A673 (cell line): ENCODE measurements around the gene CLTB. TPM values are rescaled to one million over a fixed set of nuclear protein-coding genes. Genes with fewer than 3 reads are reported as not detected.

Experiments used
- BruUV-seq: library from RNA; stranded (reverse); fragments of 400-500 nt; replicated peaks from 2 replicates; lab custom pipeline; 2021; lab: Mats Ljungman, UMichigan
- CTCF ChIA-PET: fragments of 300-600 bp; sonication (Branson Sonifier 250); formaldehyde crosslinking; loops from one replicate; lab custom pipeline; 2022; ENCODE audit warnings: antibody characterized with exemption; lab: Charles Lee
- POLR2A ChIA-PET: fragments of 300-600 bp; sonication (Branson Sonifier 250); formaldehyde crosslinking; loops from one replicate; lab custom pipeline; 2022; ENCODE audit warnings: antibody characterized with exemption; ENCODE audit not compliant: low non-redundant PET; lab: Charles Lee
- DNase-seq: peaks from one replicate; pipeline ENCODE4 v3.0.0-alpha.2; 2015; ENCODE audit warnings: low spot score
- H3K27ac ChIP-seq: fragments of 200-600 bp; sonication (generic); 2 replicates; pipeline ENCODE4 v1.5.1; 2016; ENCODE audit warnings: mixed run types, low read depth, mild to moderate bottlenecking, mixed read lengths, antibody characterized with exemption, low read length; ENCODE audit not compliant: poor library complexity, severe bottlenecking
- H3K27me3 ChIP-seq: fragments of 200-600 bp; sonication (generic); replicated peaks from 2 replicates; pipeline ENCODE4 v1.6.1; 2017; ENCODE audit warnings: mixed run types, low read depth, mild to moderate bottlenecking, mixed read lengths, antibody characterized with exemption, low read length; ENCODE audit not compliant: insufficient read depth, poor library complexity
- H3K36me3 ChIP-seq: fragments of 200-600 bp; sonication (generic); 2 replicates; pipeline ENCODE4 v1.6.1; 2016; ENCODE audit warnings: mixed run types, mild to moderate bottlenecking, mixed read lengths, antibody characterized with exemption, low read length; ENCODE audit not compliant: insufficient read depth, poor library complexity, severe bottlenecking
- H3K4me1 ChIP-seq: fragments of 200-600 bp; sonication (generic); 2 replicates; pipeline ENCODE4 v1.6.1; 2017; ENCODE audit warnings: mixed run types, mild to moderate bottlenecking, mixed read lengths, antibody characterized with exemption, low read length; ENCODE audit not compliant: insufficient read depth, poor library complexity, severe bottlenecking
- H3K4me3 ChIP-seq: fragments of 200-600 bp; sonication (generic); 2 replicates; pipeline ENCODE4 v1.5.1; 2016; ENCODE audit warnings: low read depth, mixed run types, mild to moderate bottlenecking, mixed read lengths, low read length; ENCODE audit not compliant: poor library complexity, severe bottlenecking
- H3K9me3 ChIP-seq: fragments of 200-600 bp; sonication (generic); 2 replicates; pipeline ENCODE4 v1.6.1; 2016; ENCODE audit warnings: mixed run types, low read depth, mild to moderate bottlenecking, mixed read lengths, antibody characterized with exemption, low read length; ENCODE audit not compliant: poor library complexity, severe bottlenecking
- EZH2 ChIP-seq: fragments of 200-600 bp; sonication (generic); IDR thresholded peaks from 2 replicates; pipeline ENCODE4 v1.6.1; 2017; ENCODE audit warnings: borderline replicate concordance, low read depth, mild to moderate bottlenecking, mixed read lengths, antibody characterized with exemption, low read length; ENCODE audit not compliant: poor library complexity, severe bottlenecking
- intact Hi-C: fragments of 100-400 bp; cut with micrococcal nuclease; formaldehyde crosslinking; loops from one replicate; pipeline ENCODE4 v1.10.0; 2022; ENCODE audit not compliant: unreplicated experiment
- total RNA-seq: library from RNA; stranded (reverse); gene quantifications from 2 replicates; pipeline ENCODE4 v1.2.3, GENCODE V29; 2021
- TF ChIP-seq, protein P1 (sequence below): fragments of 300-800, 200-600 bp; sonication (generic); conservative IDR thresholded peaks from 2 replicates; pipeline ENCODE4 v1.5.1; 2017; ENCODE audit warnings: low read depth, mild to moderate bottlenecking, antibody characterized with exemption, low read length, moderate library complexity, mixed read lengths

The CLTB gene
- total RNA-seq, 1 experiment from 2014 or later = 61.8 TPM

DNA sequence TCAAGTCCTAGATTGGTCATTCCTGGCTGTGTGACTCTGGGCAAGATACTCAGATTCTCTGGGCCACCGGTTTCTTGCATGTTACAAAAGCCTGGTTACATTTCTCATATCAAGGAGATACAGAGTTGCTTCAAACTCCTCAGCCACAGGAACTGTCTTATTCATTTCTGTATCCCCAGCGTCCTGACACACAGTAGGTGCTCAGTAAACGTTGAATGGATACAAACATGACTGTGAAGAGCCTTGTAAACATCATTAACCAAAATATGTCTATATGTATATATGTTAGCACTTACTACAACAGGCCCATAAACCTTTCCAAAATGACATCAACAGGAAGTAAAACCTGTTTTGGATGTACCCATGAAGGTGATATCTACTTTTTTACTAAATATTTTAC, 1.6 kb downstream of the CLTB start:
- no peak for TF ChIP-seq EZH2
- TF ChIP-seq, protein P1, sequence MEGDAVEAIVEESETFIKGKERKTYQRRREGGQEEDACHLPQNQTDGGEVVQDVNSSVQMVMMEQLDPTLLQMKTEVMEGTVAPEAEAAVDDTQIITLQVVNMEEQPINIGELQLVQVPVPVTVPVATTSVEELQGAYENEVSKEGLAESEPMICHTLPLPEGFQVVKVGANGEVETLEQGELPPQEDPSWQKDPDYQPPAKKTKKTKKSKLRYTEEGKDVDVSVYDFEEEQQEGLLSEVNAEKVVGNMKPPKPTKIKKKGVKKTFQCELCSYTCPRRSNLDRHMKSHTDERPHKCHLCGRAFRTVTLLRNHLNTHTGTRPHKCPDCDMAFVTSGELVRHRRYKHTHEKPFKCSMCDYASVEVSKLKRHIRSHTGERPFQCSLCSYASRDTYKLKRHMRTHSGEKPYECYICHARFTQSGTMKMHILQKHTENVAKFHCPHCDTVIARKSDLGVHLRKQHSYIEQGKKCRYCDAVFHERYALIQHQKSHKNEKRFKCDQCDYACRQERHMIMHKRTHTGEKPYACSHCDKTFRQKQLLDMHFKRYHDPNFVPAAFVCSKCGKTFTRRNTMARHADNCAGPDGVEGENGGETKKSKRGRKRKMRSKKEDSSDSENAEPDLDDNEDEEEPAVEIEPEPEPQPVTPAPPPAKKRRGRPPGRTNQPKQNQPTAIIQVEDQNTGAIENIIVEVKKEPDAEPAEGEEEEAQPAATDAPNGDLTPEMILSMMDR = no peak
- Histone ChIP-seq H3K36me3 (no peaks in the 10 kb centered on the region), H3K27ac (no peak overlapping the region), H3K4me1 (peaks cover 6% of the 10 kb centered on the region), H3K9me3 (no peaks in the 10 kb centered on the region), H3K27me3 (no peaks in the 10 kb centered on the region), H3K4me3 (no peak overlapping the region)
- intact Hi-C loops = loop anchor here (5.0 kb wide), 2 partner anchors 158 to 203 kb away; no protein-coding TSS in a partner anchor
- BruUV-seq = TSS peak; percentile 60
- ChIA-PET CTCF (no interaction called here), POLR2A (no interaction called here)
- DNase-seq = no peak

DNA sequence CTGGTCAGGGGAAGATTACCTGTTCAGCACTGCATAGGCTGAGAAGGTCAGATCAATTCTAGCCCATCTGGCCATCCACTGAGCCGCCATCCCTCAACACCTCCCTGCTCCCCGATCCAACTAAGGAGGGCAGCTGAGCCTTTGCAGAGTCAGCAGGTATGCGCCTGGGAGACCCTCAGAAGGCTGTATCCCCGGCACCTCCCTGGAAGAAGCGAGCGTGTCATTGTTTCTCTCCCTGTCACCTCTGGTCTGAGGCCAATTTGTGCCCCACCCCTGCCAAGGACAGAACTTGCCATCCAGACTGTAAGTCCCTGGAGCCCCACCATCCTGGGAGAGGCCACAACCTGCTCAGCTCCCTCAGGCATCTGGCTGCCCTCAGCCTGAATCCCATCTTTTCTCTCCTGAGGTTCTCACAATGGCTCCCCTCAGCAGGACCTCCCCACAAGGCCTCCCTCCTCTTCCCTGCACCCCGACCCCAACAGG, 2.6 kb downstream of the CLTB start:
- Histone ChIP-seq H3K27ac (no peak overlapping the region), H3K36me3 (no peaks in the 10 kb centered on the region), H3K9me3 (no peaks in the 10 kb centered on the region), H3K4me3 (no peak overlapping the region), H3K4me1 (peaks cover 6% of the 10 kb centered on the region), H3K27me3 (no peaks in the 10 kb centered on the region)
- intact Hi-C loops = no loop called here
- DNase-seq = no peak
- BruUV-seq = no TSS peak
- TF ChIP-seq, protein P1 = no peak
- no peak for TF ChIP-seq EZH2
- ChIA-PET POLR2A (interaction anchor here (0.7 kb wide), 1 partner anchor 684 kb away, joined by 7 read pairs; no protein-coding TSS in a partner anchor), CTCF (interaction anchor here (0.7 kb wide), 1 partner anchor 212 kb away, joined by 4 read pairs; no protein-coding TSS in a partner anchor)

DNA sequence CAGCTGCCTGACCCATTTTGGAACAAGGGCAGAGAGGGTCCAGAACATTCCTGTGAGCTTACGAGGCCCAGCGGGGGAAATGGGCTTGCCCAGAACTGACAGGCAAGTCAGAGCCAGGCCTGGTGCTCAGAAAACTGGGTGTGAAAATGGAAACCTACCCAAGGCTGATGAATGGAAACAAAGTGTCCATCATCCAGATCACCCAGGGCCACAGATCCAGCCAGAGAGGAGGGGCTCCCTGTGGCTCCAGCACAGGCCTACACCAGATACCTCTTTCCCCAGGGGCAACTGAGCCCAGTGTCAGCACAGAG, 3.1 kb downstream of the CLTB start:
- Histone ChIP-seq H3K4me3 (no peak overlapping the region), H3K36me3 (no peaks in the 10 kb centered on the region), H3K4me1 (peaks cover 6% of the 10 kb centered on the region), H3K9me3 (no peaks in the 10 kb centered on the region), H3K27me3 (no peaks in the 10 kb centered on the region), H3K27ac (no peak overlapping the region)
- POLR2A ChIA-PET = no interaction called here
- TF ChIP-seq EZH2 = no peak
- TF ChIP-seq, protein P1 = no peak
- no peak for DNase-seq
- no TSS peak for BruUV-seq
- CTCF ChIA-PET = no interaction called here
- intact Hi-C loops = no loop called here
